HG03571 (cell line): Measurements from ENCODE around the gene NUDT17.

ENCODE experiments used
- ATAC-seq: cut with Tn5 transposase; IDR thresholded peaks from one replicate; pipeline ENCODE4 v1.9.1; 2021; ENCODE audit not compliant: unreplicated experiment

NUDT17 gene

GRCh38 chr1:145887631-145888030 lies 42.2 kb downstream of the NUDT17 start:
- ATAC-seq: no peak

GRCh38 chr1:145889722-145890121 lies 44.3 kb downstream of the NUDT17 start:
- no peak for ATAC-seq

- no peak for ATAC-seq
These were observed 45.7 kb downstream of the NUDT17 start for GRCh38 chr1:145891143-145891542.

GRCh38 chr1:145891587-145892485 lies 46.4 kb downstream of the NUDT17 start:
- ATAC-seq: no peak

DNA sequence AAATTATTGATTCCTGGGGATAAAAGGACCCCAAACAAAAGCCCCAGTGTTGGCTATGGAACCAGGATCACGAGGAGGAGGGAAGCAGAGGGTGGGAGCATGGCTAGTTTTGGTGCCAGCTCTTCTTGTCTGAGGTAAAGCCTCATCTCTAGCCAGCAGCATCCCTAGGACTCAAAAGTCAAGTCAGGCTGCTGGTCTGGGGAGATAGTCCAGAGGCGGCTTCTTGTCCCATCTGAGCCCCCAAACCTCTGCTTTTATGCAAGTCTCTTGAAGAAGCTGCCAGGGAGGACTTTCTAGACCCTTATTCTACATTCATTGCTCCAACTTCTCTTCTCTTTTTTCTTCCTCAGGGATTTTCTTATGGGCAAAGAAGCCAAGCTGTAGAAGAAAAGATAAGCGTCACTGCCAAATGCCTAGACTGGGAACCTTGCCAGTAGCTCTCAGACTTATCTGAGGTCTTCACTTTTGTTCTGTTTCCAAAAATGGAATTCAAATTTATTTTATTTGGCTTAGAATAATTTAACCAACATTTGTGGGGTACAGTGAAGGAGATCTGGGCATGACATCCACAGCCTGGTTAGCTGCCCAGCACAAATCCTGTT lies 47.2 kb downstream of the NUDT17 start:
- ATAC-seq: no peak

GRCh38 chr1:145893306-145894055 lies 48.1 kb downstream of the NUDT17 start:
- ATAC-seq: no peak

DNA sequence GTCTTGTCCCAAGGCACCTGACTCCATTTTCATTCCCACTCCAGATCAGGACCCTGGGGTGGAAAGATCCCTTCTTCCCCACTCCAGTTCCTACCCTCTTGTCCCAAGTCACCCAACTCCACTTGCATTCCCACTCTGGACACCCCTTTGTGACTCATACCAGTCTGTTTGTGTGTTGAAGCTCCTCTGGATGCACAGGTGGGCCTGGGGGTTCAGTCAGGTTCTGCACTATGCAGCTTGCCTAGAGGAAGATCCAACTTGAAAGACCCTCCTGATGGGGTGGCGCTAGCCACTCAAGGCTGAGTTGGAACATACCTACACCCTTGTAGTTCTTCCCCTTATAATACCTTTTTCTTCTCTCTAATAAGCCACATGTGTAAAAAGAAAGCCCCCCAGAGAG lies 50.0 kb downstream of the NUDT17 start:
- no peak for ATAC-seq

DNA sequence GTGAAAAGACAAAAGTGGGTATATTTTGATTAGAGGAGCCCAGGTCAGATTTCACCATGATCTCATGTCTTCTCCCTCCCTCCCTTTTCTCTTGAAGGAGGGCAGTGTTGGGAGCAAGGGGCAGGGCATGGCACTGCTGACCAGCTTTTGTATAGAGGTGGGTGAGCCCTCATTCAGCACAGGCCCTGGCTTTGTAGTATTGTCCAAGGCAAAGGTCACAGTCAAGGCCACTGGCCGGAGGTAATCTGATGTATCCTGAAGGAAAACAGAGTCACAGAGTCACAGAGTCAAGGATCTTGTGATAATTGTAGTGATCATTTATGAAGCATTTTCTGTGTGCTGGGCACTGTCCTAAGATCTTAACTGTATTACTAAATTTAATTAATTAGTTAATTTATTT lies 52.5 kb downstream of the NUDT17 start:
- no peak for ATAC-seq
